Activated T-helper 9 cell treated with anti-CD3 and anti-CD28 coated beads, Interleukin-2, amount 50 U/mL, for 16 hours (primary cell): ENCODE measurements around the gene BEND5.

ENCODE experiments used
- DNase-seq: peaks from one replicate; pipeline ENCODE4 v3.0.0-alpha.2; 2020; ENCODE audit warnings: low read depth

Gene BEND5

GRCh38 chr1:48761986-48762385 is 14.7 kb downstream of the BEND5 start:
- DNase-seq: no peak

DNA sequence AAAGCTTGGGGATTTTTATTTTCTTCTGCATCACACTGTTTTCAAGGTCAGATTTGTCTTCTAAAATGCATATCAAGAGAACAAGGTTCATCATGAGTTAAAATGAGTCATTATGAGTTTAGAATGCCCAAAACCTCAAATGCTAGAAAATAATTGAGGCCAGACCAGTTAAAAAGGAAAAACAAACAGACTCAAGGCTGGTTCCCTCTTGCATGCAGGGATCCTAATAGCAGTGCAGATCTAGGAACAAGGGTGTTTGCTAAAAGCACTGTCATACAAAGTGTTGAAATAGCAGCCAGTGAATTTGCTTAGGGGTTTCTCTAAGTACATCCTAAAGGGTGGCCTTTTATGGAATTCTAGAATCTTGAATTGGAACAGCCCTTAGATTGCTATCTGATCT is 15.3 kb downstream of the BEND5 start:
- no peak for DNase-seq

DNA sequence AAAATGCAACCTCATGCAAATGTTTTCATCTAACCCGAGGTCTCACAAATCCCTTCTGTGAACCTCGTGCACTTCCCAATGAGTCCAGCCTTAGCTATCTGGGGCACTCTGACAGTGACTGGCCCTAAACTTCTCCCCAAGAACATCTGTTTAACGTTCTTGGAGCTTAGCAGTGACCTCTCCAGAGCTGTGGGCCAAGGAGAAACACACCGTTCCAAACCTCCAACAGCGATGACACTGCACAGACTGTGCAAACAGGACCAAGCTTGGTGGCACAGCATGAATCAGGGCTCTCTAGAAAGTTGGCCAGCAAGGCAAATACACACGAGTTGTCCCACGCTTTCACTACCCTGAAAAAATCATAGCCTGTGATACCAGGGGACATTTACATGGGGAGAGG is 15.8 kb downstream of the BEND5 start:
- DNase-seq: no peak

- DNase-seq: no peak
Measured at GRCh38 chr1:48758976-48759375, 17.7 kb downstream of the BEND5 start.

DNA sequence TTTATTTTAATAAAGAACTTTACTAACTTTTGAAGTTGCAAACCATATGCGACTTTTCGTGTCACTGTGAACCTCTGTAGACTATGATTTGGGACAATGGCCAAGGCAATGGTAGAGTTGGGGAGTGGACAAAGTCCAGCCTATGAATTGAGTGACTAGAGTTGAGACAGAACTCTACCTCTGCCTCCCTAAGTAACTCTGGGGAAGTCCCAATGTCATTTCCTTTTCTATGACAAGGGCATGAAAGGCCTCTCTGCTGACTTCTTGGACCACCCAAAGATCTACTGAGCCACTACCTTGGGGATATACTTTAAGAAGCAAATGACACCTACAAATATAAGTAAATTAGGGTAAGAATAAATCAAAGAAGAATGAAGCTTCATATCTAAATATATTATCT is 19.3 kb downstream of the BEND5 start:
- DNase-seq: no peak

DNA sequence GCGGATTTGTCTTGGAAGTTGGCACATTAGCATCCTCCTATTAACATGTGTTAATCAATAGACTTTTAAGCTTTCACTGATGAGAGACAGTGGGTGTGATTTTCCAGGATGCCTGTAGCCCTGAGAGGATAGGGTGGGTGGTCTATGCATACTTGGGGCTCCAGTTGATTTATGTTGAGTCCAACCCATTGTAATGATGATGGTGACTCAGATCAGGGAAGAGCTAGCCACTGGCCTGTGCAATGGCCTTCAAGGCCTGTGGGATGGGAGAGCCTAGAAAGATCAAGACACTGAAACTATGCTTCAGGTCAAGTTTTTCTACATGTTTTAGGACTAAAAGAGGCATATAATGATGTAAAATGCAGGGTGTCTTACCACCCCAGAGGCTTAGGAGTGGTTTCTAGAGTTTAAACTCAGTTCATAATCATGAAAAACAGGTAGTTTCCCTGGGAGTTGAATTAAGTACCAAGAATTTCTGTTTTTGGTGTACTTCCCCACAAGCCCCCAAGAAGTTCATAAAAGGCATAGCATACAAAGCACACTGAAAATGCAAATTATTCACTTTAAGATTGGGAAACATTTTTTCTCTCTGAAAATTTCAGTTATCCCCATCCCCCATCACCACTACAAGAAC is 19.9 kb downstream of the BEND5 start:
- DNase-seq: no peak

DNA sequence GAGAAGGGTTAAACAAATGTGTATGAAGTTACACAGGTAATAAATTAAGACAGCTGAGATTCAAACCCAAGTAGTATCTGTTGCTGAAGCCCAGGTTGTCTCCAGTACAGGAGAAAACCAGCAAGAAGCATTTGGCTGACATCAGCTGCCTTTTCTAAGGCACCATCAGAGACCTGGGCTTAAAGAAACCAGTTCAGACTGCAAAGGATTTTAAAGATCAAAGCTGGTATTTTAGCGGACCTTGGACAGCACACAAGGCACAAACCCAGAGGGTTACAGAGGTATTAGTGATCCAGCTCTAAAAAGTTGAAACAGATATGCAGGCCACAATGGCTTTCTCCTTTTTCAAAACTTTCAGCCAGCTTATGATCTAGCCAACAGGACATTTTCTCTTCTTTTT is 23.4 kb downstream of the BEND5 start:
- DNase-seq: no peak

- no peak for DNase-seq
Measured at GRCh38 chr1:48750109-48750508, 26.6 kb downstream of the BEND5 start.

DNA sequence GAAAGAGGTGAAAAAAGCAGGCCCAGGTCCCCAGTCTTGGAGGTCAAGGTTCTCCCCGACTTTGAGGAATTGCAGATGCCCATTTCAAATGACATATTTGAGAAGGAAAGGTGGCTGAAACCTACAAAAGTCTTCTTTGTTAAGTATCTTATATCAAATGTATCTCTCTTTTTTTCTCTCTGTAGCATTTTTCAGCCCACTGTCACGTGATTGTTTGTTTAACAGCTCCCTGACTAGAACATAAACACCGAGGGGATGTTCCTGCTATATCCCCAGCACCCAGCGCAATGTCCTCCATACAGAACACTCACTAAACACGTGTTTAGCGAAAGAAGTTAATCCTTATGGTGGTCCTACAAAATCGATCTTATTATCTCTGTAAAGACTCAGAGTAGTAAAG is 27.6 kb downstream of the BEND5 start:
- no peak for DNase-seq

- DNase-seq: no peak
Measured at GRCh38 chr1:48746906-48747305, 29.8 kb downstream of the BEND5 start.

DNA sequence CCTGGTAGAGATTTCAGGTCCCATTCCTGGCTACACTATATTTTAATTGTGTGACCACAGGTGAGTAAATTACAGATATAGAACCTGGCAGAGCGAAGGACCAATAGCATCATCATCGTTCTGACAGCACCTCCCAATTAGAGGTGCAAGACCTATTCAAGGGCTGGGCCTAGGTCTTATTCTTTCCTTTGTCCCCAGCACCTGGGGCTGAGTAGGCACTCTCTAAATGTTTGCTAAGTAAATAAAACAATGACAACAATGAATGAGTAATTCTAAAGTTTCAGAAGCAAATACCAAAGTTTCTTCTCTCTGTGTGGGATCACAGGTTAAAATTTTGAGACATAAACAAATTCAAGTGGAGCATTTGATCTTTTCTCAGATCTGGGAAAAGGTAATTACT is 32.7 kb downstream of the BEND5 start:
- no peak for DNase-seq

DNA sequence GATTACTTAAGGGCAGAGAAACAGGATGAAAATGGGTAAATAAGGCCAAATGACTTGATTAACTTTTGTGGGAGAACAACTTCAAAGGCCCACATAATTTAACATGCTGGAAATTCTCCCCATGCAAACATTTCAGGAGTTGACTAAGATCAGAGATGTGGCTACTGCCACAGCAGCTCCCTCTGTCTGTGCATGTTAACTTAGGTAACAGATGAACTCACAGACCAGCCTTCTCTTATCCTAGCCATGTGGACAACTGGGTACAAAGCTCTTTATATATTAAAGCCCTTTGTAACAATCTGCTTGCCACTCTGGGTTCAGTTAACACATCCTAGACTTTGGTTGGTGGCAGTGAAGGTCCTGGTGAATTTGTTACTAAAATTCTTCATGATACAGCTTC is 33.2 kb downstream of the BEND5 start:
- DNase-seq: no peak

- no peak for DNase-seq
Measured at GRCh38 chr1:48741380-48741779, 35.3 kb downstream of the BEND5 start.

DNA sequence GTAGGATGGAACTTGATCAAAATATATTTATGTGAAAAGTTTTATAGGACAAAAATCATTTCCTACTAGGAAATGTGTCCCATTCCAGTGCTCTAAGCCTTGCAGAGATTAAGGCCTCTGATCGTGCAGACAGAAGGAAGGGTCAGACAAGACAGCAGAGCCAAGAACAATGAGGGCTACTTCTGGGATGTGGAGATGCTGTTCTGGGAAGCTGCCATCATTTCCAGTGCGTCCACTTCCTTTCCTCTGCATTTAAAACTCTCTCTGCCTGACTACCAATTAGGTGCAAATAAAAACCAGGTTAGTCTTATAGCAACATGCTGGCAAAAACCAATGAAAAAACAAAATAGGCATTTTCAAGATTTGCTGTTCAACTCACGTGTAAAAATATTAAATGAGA is 36.1 kb downstream of the BEND5 start:
- no peak for DNase-seq

- no peak for DNase-seq
Measured at GRCh38 chr1:48739091-48739490, 37.6 kb downstream of the BEND5 start.

GRCh38 chr1:48738356-48738755 is 38.3 kb downstream of the BEND5 start:
- DNase-seq: no peak

- no peak for DNase-seq
Measured at GRCh38 chr1:48735796-48736195, 40.9 kb downstream of the BEND5 start.

- no peak for DNase-seq
Measured at GRCh38 chr1:48730164-48730910, 46.4 kb downstream of the BEND5 start.

DNA sequence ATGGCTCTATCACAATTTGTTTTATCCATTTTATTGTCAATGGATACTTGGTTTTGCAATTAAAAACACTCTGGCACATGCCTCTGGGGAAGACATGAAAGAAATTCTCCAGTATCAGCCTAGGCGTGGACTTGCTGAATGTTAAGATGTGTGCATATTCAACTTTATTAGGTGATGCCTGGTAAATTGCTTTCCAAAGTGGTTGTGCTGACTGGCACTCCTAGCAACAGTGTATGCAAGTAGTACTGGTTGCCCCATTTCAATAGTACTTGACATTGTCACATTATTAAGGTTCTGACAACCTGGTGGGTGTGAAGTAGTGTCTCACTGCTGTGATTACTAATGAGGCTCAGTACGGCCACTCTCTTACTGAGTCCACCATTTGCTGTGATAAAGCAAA is 48.1 kb downstream of the BEND5 start:
- DNase-seq: no peak

- no peak for DNase-seq
Measured at GRCh38 chr1:48726557-48727215, 50.0 kb downstream of the BEND5 start.

GRCh38 chr1:48726139-48726538 is 50.6 kb downstream of the BEND5 start:
- DNase-seq: no peak

DNA sequence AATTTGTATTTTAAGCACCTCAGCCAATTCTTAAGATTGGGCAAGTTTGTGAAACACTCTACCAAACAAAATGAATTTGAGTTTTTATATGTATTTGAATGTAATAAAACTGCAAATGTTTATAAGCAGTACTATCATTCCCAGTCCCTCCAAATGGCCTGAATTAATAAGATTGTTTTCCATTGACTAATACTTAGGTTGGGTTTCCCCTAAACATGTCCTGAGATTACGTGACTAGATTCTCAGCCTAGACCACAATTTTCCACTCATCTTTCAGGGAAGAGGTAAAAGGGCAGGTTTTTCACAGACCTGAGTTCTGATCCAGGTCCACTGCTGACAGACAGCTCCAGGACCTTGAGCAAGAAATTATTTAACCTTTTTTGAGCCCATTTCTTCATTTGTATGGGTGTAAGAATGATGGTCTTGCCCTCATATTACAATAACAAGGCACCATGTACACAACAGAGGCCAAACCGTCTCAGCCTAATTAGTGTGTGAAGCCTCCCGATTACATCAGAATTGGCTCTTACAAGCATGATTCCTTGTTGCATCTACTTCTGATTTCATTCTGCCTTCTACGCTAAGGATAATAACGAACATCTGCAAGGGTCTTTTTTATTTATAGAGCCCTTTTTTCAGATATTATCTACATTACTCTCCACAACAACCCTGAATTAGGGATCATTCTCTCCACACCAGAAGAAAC is 51.2 kb downstream of the BEND5 start:
- no peak for DNase-seq

- no peak for DNase-seq
Measured at GRCh38 chr1:48720929-48721328, 55.8 kb downstream of the BEND5 start.
